GM18517 (cell line): ENCODE measurements around the gene TOGARAM1.
A peak's percentile ranks its signal among the peaks of the same experiment; 100 is the strongest.

Experiments used
- ATAC-seq: cut with Tn5 transposase; IDR thresholded peaks from one replicate; pipeline ENCODE4 v1.9.1; 2021; ENCODE audit warnings: mild to moderate bottlenecking, moderate library complexity; ENCODE audit not compliant: unreplicated experiment

Gene TOGARAM1, protein sequence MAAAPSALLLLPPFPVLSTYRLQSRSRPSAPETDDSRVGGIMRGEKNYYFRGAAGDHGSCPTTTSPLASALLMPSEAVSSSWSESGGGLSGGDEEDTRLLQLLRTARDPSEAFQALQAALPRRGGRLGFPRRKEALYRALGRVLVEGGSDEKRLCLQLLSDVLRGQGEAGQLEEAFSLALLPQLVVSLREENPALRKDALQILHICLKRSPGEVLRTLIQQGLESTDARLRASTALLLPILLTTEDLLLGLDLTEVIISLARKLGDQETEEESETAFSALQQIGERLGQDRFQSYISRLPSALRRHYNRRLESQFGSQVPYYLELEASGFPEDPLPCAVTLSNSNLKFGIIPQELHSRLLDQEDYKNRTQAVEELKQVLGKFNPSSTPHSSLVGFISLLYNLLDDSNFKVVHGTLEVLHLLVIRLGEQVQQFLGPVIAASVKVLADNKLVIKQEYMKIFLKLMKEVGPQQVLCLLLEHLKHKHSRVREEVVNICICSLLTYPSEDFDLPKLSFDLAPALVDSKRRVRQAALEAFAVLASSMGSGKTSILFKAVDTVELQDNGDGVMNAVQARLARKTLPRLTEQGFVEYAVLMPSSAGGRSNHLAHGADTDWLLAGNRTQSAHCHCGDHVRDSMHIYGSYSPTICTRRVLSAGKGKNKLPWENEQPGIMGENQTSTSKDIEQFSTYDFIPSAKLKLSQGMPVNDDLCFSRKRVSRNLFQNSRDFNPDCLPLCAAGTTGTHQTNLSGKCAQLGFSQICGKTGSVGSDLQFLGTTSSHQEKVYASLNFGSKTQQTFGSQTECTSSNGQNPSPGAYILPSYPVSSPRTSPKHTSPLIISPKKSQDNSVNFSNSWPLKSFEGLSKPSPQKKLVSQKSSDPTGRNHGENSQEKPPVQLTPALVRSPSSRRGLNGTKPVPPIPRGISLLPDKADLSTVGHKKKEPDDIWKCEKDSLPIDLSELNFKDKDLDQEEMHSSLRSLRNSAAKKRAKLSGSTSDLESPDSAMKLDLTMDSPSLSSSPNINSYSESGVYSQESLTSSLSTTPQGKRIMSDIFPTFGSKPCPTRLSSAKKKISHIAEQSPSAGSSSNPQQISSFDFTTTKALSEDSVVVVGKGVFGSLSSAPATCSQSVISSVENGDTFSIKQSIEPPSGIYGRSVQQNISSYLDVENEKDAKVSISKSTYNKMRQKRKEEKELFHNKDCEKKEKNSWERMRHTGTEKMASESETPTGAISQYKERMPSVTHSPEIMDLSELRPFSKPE (N-terminal part only)

DNA sequence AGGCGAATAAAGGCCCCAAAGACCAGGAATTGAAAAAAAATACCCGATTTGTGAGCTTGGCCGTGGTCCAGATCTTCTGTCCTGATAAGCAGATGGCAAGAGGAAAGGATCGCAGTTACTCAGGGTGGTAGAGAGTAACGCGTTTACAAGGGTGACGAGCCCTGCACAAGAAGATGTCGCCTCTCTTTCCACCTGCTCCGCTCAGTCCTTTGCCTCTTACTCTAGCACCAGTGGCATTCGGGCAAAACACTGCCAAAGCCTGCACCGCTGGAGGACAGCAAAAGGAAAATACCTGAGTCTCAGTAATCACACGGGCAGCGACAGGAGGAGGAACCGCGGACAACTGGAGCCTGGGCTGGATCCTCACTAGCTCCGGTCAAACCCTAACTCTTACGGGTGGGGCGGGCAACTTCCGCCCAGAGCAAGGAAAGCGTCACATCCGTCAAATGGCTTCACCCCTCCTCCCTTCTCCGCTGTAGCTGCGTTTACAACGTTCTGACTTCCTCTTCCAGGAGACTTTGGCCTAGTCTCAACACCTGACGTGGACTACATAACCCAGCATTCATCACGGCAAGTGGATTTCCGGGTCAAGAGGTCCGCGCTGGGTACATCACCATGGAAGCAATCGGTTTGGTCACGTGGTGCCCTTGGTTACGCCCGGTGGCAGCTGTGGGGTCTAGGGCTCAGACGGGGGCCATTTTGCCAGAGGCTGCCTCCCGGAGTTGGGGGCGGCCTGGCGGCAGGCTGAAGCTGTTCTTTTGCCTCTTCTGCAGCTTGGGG lies at the start of gene TOGARAM1, which contains the start of gene KLHL28:
TOGARAM1 (plus strand) TSS at position 637 of the 780 bp plus-strand sequence. CDS start 232 bp downstream, outside the sequence.
KLHL28 (minus strand) TSS at position 394 of the 780 bp plus-strand sequence. CDS start 16,019 bp downstream, outside the sequence.
- ATAC-seq = peak; percentile 93

DNA sequence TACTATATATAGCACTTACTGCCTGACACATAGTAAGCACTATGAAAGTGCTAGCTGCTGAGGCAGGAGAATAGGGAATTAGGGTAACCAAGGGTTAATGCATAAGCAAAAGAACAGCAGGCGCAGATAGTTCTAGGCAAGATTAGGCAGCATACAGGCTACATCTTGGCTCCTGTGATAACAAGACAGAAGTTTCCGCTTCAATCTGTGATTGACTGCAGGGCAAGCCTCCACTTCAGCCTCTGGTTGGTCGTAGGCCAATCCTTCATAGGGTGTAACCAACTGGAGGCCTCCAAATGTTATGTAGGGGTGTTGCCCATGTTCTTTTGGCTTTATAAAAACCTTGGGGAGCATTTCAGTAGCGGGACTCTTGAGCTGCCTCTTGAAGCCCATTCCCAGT lies 47.1 kb upstream of the TOGARAM1 start:
- no peak for ATAC-seq

DNA sequence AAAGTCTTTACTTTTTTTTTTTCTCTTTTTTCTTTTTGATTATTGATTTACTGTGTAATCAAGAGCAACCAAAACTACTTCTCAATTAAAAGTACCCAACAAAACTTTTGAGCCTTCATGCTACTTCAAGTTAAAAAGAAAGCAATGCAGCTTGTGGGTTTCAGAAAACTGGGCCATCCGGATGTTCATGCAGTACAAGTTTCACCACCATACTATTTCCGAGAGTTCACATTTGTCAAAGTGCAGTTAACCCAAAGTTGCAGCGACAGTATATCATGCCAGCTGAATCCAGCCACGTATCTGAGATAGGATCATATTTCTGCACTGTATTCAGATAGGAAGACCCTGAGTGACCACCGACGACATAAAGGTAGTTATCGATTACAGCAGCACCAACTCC lies 33.2 kb upstream of the TOGARAM1 start:
- no peak for ATAC-seq

DNA sequence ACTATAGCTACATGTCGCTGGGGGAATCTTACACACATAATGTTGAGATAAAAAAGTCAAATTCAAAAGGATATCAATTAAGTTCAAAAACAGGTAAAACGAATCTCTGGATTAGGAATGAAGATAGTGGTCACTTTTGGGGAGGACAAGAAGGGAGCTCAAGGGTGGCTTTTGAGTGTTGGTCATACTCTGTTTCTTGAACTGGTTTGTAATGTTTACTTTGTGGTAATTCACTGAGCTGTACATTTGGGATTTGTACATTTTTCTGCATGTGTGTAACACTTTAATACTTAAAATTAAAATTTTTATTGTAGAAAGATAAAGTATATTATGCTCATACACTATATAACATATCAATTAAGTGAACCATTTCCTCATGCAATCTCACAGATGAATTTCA lies 26.8 kb upstream of the TOGARAM1 start:
- ATAC-seq = no peak

DNA sequence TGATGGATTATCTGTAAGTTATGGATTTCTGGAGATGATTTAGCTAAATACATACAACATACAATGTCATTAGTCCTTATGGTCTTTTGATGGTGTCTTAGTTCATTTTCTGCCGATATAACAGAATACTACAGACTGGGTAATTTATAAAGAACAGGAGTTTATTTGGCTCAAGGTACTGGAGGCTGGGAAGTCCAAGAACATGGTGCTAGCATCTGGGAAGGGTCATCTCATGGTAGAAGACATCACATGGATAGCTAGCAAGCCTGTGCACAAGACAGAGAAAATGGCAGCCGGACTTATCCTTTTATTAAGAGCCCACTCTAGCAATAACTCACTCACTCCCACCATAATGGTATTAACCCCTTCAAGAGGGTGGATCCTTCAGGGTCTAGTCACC lies 24.4 kb upstream of the TOGARAM1 start:
- no peak for ATAC-seq

DNA sequence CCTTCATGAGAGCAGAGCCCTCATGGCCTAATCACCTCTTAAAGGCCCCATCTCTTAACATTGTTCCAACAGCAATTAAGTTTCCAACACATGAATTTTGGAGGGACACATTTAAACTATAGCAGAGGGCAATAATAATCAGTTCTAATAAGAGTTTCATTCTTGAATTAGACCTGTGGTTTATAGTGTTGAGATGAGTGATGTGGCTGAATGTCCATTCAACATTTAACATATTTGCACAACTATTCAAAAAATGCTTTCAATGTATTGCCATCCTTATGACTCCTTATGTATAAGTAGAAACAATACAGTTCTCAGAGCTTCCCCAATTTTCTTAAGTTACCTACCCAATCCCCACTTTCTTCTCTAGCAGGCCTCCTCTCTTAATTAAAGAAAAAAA lies 21.8 kb upstream of the TOGARAM1 start:
- ATAC-seq = no peak

DNA sequence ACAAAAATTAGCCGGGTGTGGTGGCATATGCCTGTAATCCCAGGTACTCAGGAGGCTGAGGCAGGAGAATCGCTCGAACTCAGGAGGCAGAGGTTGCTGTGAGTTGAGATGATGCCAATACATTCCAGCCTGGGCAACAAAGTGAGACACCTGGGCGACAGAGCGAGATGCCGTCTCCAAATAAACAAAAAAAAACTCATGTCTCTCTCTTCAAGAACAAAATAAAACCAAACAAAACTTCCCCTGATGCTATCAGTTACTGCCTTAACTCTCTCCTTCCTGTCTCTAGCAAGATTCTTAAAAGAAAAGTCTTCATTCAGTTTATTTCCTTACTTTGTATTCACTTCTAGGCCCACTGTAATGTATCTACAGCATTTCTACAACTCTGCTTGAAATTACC lies 21.0 kb upstream of the TOGARAM1 start:
- no peak for ATAC-seq

DNA sequence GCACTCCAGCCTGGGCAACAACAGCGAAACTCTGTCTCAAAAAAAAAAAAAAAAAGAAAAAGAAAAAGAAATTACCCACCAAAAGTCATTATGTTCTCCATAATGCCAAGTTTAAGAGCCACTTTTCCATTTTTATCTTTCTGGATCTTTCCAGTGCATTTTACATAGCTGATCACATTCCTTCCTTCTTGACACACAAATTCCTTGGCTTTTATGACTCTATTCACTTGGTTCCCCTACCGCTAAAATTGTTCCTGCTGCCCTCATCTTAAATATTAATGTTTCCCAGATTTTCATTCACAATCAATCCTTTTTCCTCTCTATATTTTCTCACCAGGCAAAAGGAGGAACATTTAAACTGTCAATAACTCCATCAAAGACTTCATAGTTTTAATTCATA lies 20.4 kb upstream of the TOGARAM1 start:
- ATAC-seq = no peak

DNA sequence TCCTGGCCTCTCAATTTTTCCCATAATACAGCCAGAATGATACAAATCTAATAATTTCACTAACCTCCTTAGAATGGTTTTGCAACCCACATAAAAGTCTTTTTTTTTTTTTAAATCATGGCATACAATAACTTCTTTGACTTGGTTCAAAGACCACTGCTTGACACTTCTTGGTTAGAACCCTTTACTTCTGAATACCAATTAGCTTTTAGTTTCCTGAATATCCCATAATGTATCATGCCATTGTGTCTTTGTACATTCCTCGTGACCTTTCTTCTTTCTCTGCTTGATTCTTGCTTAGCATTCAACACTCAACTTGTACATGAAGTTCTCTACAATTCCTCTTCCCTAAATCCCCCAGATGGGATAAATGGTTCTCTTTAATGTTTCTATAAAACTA lies 19.6 kb upstream of the TOGARAM1 start:
- no peak for ATAC-seq

DNA sequence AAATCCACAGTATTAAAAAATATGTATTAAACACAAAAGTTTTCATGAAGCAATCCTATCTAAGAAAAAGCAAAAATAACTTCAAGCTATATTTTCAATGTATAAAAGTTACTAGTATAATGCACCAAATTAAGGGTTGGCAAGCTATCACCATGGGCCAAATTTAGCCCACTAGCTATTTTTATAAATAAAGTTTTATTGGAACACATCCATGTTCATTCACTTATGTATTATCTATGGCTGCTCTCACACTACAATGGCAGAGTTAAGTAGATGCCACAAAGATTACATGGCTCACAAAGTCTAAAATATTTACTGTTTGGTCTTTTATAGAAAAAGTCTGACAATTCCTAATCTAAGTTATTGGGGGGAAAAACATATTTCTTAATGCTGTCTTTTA lies 17.9 kb upstream of the TOGARAM1 start:
- ATAC-seq = no peak

DNA sequence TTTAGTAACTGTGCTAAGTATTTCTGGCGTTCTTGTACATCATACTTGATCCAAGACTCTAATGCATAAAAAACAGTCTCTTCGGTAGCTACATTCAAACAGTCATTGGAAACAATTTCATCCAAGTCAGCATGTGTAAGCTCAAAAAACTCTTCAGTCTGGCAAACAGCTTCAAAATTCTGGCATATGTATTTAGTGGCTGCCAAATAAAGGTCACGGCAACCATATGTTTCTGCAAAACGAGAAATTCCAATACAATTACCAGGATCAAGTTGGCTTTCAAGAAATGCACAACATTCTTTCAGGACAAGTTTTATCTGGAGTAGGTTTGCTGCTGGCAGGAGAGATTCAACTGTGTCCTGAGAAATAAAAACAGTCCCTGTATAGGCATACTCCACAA lies 16.7 kb upstream of the TOGARAM1 start:
- ATAC-seq = no peak

DNA sequence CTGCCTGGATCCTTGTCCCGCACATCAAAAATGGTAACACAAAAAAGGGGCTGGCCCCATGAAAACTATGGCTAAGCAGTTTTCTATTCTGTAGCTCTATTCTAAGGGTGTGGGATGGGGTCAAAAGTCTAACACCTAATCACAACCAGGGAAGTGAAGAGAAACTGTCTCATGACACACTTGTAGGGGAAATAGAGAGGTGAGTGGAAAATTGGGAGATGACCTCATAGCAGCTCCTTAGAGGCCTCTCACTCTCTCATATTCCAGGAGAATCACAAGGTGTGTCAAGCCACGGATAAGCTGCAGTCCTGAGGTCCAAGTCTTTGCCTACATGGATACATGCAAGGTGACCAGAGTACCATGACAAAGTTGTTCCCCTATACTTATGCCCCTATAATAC lies 10.9 kb upstream of the TOGARAM1 start:
- ATAC-seq = no peak

DNA sequence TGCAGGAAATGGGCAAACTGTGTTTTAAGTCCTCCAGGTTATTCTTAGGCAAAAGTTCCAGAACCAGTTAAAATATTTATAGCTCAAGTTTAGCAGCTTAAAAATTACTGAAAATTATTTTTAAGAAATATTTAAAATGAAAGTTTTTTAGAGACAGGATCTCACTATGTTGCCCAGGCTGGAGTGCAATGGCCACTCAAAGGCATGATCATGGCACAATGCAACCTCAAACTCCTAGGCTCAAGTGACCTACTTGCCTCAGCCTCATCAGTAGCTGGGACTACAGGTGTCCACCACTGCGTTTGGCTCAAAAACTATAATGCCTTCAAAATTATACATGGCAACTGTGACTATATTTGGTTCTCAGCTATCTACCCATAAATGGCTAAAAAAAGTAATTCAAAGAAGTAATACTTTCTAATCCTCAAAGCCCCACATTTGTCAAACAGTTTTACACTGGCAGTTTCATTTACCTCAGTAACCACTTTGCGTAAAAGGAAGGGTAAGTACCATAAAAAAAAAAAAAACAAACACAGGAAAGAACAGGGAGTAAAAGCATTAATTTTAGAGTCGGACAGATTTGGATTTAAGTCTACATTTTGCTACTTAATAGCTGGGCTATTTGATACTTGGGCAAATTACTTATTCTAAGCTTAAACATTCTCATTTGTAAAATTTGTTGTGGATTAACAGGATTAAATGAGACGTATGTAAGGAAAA lies 9.4 kb upstream of the TOGARAM1 start:
- no peak for ATAC-seq

DNA sequence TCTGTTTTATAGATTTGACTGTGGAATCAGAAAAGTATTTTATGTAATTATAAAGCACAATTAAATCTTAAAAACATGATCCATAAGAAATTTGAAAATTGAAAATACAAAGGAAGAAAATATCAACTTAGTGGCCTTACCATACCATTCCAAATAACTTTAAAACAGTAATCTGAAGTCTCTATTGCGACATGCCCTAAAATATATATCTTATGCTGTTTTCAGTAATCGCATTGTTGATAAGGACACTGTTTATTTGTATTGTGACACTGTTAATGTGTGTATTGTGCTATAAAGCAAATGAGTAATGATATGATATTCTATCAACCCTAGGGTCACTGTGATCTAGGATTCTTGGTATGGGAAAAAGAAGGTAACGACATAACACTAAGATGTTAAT lies 7.2 kb upstream of the TOGARAM1 start:
- ATAC-seq = no peak

DNA sequence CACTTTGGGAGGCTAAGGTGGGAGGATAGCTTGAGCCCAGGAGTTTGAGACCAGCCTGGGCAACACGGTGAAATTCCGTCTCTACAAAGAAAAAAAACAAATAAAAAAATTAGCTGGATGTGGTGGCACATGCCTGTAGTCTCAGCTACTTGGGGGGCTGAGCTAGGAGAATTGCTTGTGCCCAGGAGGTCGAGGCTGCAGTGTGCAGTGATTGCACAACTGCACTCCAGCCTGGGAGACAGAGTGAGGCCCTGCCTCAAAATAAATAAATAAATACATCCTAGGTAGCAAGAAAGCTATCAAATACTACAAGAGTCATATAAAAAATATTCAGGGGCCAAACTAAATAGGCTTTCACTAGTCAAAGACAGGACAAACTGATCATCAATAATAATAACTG lies 6.5 kb upstream of the TOGARAM1 start:
- no peak for ATAC-seq

DNA sequence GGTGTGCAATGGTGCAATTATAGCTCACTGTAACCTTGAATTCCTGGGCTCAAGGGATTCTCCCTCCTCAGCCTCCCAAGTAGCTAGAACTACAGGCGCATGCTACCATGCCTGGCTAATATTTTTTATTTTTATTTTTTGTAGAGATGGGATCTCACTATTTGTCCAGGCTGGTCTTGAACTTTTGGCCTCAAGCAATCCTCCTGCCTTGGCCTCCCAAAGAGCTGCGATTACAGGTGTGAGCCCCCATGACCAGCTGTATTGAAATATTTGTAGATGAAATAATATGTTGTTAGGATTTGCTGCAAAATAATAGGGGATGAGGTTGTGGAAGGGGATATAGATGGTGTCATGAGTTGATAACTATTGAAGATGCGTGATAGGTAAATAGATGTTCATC lies 5.1 kb upstream of the TOGARAM1 start:
- no peak for ATAC-seq

DNA sequence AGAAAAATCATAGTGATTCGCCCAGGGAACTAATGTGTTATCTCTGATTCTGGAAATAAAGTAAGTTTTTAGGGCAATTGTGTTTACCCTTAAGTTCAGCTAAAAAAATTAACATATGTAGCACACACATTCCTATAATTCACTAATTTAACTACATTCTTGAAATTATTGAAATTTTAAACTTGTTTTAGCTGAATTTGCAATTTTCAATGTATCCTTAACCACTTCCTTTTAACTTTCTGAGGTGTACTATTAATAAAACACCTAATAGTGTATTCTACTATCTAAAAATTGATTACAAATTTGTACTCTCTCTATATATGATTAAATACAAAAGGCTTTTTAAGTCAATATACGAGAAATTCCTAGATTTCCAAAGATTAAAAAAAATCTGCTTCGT lies 2.5 kb upstream of the TOGARAM1 start:
- no peak for ATAC-seq

DNA sequence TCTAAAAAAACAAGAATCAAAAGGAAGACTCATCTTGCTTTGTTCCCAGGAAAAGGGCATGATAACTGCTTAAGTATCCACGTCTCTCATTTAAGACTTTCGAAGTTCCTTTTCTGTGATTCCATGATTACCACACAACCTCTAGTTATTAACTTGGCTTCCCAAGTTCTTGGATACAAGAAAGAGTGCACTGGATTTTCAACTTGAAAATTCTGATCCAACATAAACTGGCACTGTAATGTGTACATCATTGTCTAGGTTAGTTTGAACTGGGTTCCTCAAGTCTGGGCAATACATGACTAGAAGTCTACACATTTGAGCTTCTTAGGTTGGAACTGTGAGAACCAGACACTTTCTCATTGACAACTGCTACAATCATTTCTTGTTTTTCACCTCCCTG lies 1.8 kb upstream of the TOGARAM1 start:
- ATAC-seq = no peak

DNA sequence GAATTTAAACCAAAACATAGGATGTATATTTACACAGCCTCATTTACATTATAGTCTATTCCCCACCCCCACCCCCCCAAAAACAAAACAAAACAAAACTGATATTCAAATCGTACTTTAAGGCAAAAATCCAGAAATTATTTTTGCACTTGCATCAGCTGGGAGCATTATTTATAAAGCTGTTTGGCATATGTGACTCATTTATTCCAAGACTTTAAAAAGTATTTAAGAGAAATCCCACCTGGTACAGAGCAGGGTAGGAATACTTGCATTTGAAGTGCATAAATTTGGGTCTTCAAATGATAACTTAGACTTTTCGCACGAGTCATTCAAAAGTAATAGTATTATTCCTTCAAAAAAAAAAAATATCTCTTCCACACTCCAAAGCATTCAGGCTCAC lies 1.3 kb upstream of the TOGARAM1 start:
- no peak for ATAC-seq

DNA sequence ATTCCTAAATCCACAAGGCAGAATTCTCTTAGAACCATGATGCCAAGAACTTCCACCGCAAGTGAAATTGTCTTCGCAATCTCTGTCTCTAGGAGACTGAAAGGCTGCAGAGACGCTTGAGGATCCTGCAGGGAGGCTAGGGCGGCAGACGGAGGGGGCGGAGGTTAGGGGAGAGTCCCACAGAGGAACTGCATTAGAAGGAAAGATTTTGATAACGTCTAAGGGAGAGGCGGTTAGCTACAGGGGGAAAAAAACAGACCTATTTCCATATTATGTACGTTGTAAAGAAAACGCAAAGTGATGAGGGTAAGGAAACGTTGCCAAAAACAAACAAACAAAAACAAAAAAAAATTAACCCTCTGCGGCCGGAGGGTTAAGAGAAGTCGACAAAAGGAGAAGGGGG lies 838 bp upstream of the TOGARAM1 start:
- no peak for ATAC-seq
